CD14-positive monocyte (primary cell): ENCODE measurements around the gene TRPM2. TPM values are rescaled to one million over a fixed set of nuclear protein-coding genes. Genes with fewer than 3 reads are reported as not detected.
A peak's percentile ranks its signal among the peaks of the same experiment; 100 is the strongest.

Source experiments
- DNase-seq, 3 donors: peaks; one replicate each; pipeline ENCODE4 v3.0.0-alpha.2; 2011 to 2022
- H2AFZ ChIP-seq: 2 replicates; pipeline ENCODE4 v1.6.0; 2012; ENCODE audit warnings: mild to moderate bottlenecking, low read depth, low read length, inconsistent platforms; ENCODE audit not compliant: insufficient read depth, poor library complexity, severe bottlenecking
- H3K27ac ChIP-seq, 2 donors: 1 replicate in 1 of 2; 2 replicates in 1 of 2; pipeline ENCODE4 v1.5.1; 2012 to 2013; ENCODE audit warnings: low read length in 2 of 2, control low read depth in 1 of 2, inconsistent platforms in 1 of 2, low read depth in 1 of 2, mild to moderate bottlenecking in 1 of 2
- H3K27me3 ChIP-seq, 2 donors: one replicate each; pipeline versions ENCODE4 v1.6.0 to v1.6.1; 2011 to 2013; ENCODE audit warnings: low read length in 2 of 2; ENCODE audit not compliant: control insufficient read depth in 2 of 2, insufficient read depth in 2 of 2
- H3K36me3 ChIP-seq, 2 donors: replicated peaks in 1 of 2; 1 replicate in 1 of 2; 2 replicates in 1 of 2; pipeline versions ENCODE4 v1.5.1 to v1.6.1; 2012 to 2013; ENCODE audit warnings: low read length in 2 of 2, control low read depth in 1 of 2, inconsistent platforms in 1 of 2, mild to moderate bottlenecking in 1 of 2; ENCODE audit not compliant: insufficient read depth in 2 of 2, control insufficient read depth in 1 of 2
- H3K4me1 ChIP-seq, 2 donors: 1 replicate in 1 of 2; 2 replicates in 1 of 2; pipeline versions ENCODE4 v1.5.1 to v1.6.1; 2012 to 2013; ENCODE audit warnings: low read length in 2 of 2, control low read depth in 1 of 2, inconsistent platforms in 1 of 2, mild to moderate bottlenecking in 1 of 2, moderate library complexity in 1 of 2; ENCODE audit not compliant: insufficient read depth in 2 of 2, control insufficient read depth in 1 of 2
- H3K4me2 ChIP-seq: replicated peaks from 2 replicates; pipeline ENCODE3; 2012; ENCODE audit warnings: low read length, moderate library complexity, mild to moderate bottlenecking; ENCODE audit not compliant: poor library complexity, severe bottlenecking; ENCODE audit errors: extremely low read depth
- H3K4me3 ChIP-seq, 3 experiments: fragments of 200-600 bp in 1 of 3; sonication (generic) in 1 of 3; replicated peaks in 1 of 3; 1 replicate in 2 of 3; 2 replicates in 1 of 3; pipeline ENCODE4 v1.5.1; 2011 to 2013; ENCODE audit warnings: low read length in 3 of 3, mild to moderate bottlenecking in 3 of 3, control low read depth in 2 of 3, low read depth in 2 of 3, inconsistent platforms in 1 of 3, moderate library complexity in 1 of 3
- H3K79me2 ChIP-seq: 2 replicates; pipeline ENCODE4 v1.6.0; 2012; ENCODE audit warnings: mild to moderate bottlenecking, control low read depth, inconsistent platforms, low read length, moderate library complexity; ENCODE audit not compliant: insufficient read depth
- H3K9ac ChIP-seq: 2 replicates; pipeline ENCODE4 v1.6.0; 2017; ENCODE audit warnings: low read length, mild to moderate bottlenecking; ENCODE audit not compliant: insufficient read depth, poor library complexity, severe bottlenecking
- H3K9me3 ChIP-seq, 2 donors: replicated peaks in 1 of 2; 1 replicate in 1 of 2; 2 replicates in 1 of 2; pipeline versions ENCODE4 v1.5.1 to v1.6.1; 2012 to 2013; ENCODE audit warnings: low read length in 2 of 2, control low read depth in 1 of 2; ENCODE audit not compliant: control insufficient read depth in 1 of 2, insufficient read depth in 1 of 2
- H4K20me1 ChIP-seq: 2 replicates; pipeline ENCODE4 v1.6.0; 2012; ENCODE audit warnings: mild to moderate bottlenecking, low read length, control low read depth, moderate library complexity; ENCODE audit not compliant: insufficient read depth
- H3K27ac Mint-ChIP-seq, 7 donors: one replicate each; pipeline ENCODE4 v1.8.0; 2020; ENCODE audit warnings: mild to moderate bottlenecking in 7 of 7, mixed read lengths in 7 of 7, moderate library complexity in 6 of 7, inconsistent platforms in 2 of 7
- H3K27me3 Mint-ChIP-seq, 3 donors: one replicate each; pipeline ENCODE4 v1.8.0; 2021 to 2022; ENCODE audit warnings: low read depth in 3 of 3, mild to moderate bottlenecking in 3 of 3, mixed read lengths in 3 of 3, moderate library complexity in 3 of 3, inconsistent platforms in 1 of 3
- H3K36me3 Mint-ChIP-seq, 2 donors: one replicate each; pipeline ENCODE4 v1.8.0; 2020; ENCODE audit warnings: mixed read lengths in 2 of 2, inconsistent platforms in 1 of 2, mild to moderate bottlenecking in 1 of 2
- H3K4me1 Mint-ChIP-seq: one replicate; pipeline ENCODE4 v1.8.0; 2020; ENCODE audit warnings: mild to moderate bottlenecking, mixed read lengths
- H3K4me3 Mint-ChIP-seq, 2 donors: one replicate each; pipeline ENCODE4 v1.8.0; 2020; ENCODE audit warnings: mild to moderate bottlenecking in 2 of 2, mixed read lengths in 2 of 2, moderate library complexity in 1 of 2
- H3K9me3 Mint-ChIP-seq, 7 donors: one replicate each; pipeline ENCODE4 v1.8.0; 2020 to 2022; ENCODE audit warnings: mixed read lengths in 7 of 7, mild to moderate bottlenecking in 6 of 7, moderate library complexity in 6 of 7, inconsistent platforms in 2 of 7
- CTCF ChIP-seq: fragments of 200-600 bp; IDR thresholded peaks from one replicate; pipeline ENCODE4 v1.8.0; 2022; ENCODE audit warnings: antibody characterized with exemption, mild to moderate bottlenecking
- WGBS: methylation state at CpG from one replicate; pipeline ENCODE4 v1.1.5; 2013; ENCODE audit warnings: missing lambda C conversion rate; ENCODE audit not compliant: insufficient coverage; 5-methylcytosine and 5-hydroxymethylcytosine counted together
- intact Hi-C, 2 donors: fragments of 100-400 bp; cut with micrococcal nuclease; formaldehyde crosslinking; loops; one replicate each; pipeline versions ENCODE4 v1.15.0 to v1.15.1; 2023
- polyA plus RNA-seq, 3 donors: library from polyadenylated mRNA; depleted of rRNA in 1 of 3; unstranded in 2 of 3; stranded (reverse) in 1 of 3; fragments of 300-500 nt in 2 of 3; fragments of >200 nt in 1 of 3; fragmentation: Illumina TruSeq in 2 of 3; gene quantifications; 1 replicate in 2 of 3; 2 replicates in 1 of 3; pipeline ENCODE4 v1.2.3, GENCODE V29; 2012 to 2021

The TRPM2 gene
- polyA plus RNA-seq, 3 donors: 7.6 to 21.6 (median 12.2) TPM

GRCh38 chr21:44344541-44345183 is 8.8 kb upstream of the TRPM2 start:
- peaks cover 4 to 35% of the 10 kb centered on the region in 2 donors for H3K27me3 ChIP-seq
- intact Hi-C loops: no loop called here
- Mint-ChIP-seq H3K27ac (no peak overlapping the region), H3K4me3 (peak overlapping the region in 1 of 2 donors; percentile 49), H3K36me3 (peaks cover 0 to 2% of the 10 kb centered on the region in 2 donors), H3K9me3 (peaks cover 0 to 1% (median 0%) of the 10 kb centered on the region in 7 donors), H3K27me3 (peaks cover 38 to 48% (median 44%) of the 10 kb centered on the region in 3 donors), H3K4me1 (peaks cover 21% of the 10 kb centered on the region)
- peaks cover 10 to 12% of the 10 kb centered on the region in 2 donors for H3K4me1 ChIP-seq
- H3K9me3 ChIP-seq: no peaks in the 10 kb centered on the region
- H4K20me1 ChIP-seq: no peaks in the 10 kb centered on the region
- H3K4me2 ChIP-seq: no peak overlapping the region
- H3K36me3 ChIP-seq: no peaks in the 10 kb centered on the region
- H3K4me3 ChIP-seq: no peak overlapping the region
- TF ChIP-seq CTCF: no peak
- H2AFZ ChIP-seq: no peak overlapping the region
- DNase-seq: no peak
- WGBS: 72% methylated on average over 15 of the region's 17 CpGs
- H3K79me2 ChIP-seq: no peaks in the 10 kb centered on the region
- H3K27ac ChIP-seq: no peak overlapping the region
- no peak overlapping the region for H3K9ac ChIP-seq

GRCh38 chr21:44345495-44345894 is 7.9 kb upstream of the TRPM2 start:
- intact Hi-C loops: no loop called here
- H3K27ac Mint-ChIP-seq: peak overlapping the region in 1 of 7 donors; percentile 68
- H3K79me2 ChIP-seq: no peaks in the 10 kb centered on the region
- H3K27me3 Mint-ChIP-seq: peaks cover 41 to 56% (median 47%) of the 10 kb centered on the region in 3 donors
- H3K9me3 ChIP-seq: no peaks in the 10 kb centered on the region
- peaks cover 0 to 2% of the 10 kb centered on the region in 2 donors for H3K36me3 Mint-ChIP-seq
- H3K4me2 ChIP-seq: no peak overlapping the region
- peaks cover 0 to 3% (median 0%) of the 10 kb centered on the region in 7 donors for H3K9me3 Mint-ChIP-seq
- no peak overlapping the region for H3K4me3 ChIP-seq
- peaks cover 7 to 12% of the 10 kb centered on the region in 2 donors for H3K4me1 ChIP-seq
- no peak for TF ChIP-seq CTCF
- H3K4me1 Mint-ChIP-seq: peaks cover 15% of the 10 kb centered on the region
- H2AFZ ChIP-seq: no peak overlapping the region
- DNase-seq: no peak
- no peak overlapping the region for H3K27ac ChIP-seq
- no peaks in the 10 kb centered on the region for H3K36me3 ChIP-seq
- H3K4me3 Mint-ChIP-seq: peak overlapping the region in 1 of 2 donors; percentile 49
- WGBS: 84% methylated on average over 11 of the region's 11 CpGs
- no peak overlapping the region for H3K9ac ChIP-seq
- no peaks in the 10 kb centered on the region for H4K20me1 ChIP-seq
- H3K27me3 ChIP-seq: peaks cover 4 to 37% of the 10 kb centered on the region in 2 donors
